Right lobe of liver (tissue), 4 donors: ENCODE results near the gene INPP5A.

Experiments used
- POLR2A ChIP-seq: fragments of 450-650 bp; IDR thresholded peaks from one replicate; pipeline ENCODE4 v1.6.1; 2017; ENCODE audit warnings: antibody characterized with exemption, mild to moderate bottlenecking
- TF ChIP-seq, protein P1 (sequence below), 4 donors: fragments of 200-600 bp in 3 of 4; fragments of 450-650 bp in 1 of 4; IDR thresholded peaks; one replicate each; pipeline versions ENCODE4 v1.5.1 to v1.8.0; 2016 to 2022; ENCODE audit warnings: antibody characterized with exemption in 4 of 4, mild to moderate bottlenecking in 2 of 4
- donor health status: DM: no; HTN: no; CAD: no.
- donor health status: DM: no; HTN: no; CAD: no.
- donor health status: DM: no; HTN: yes; CAD: no.

DNA sequence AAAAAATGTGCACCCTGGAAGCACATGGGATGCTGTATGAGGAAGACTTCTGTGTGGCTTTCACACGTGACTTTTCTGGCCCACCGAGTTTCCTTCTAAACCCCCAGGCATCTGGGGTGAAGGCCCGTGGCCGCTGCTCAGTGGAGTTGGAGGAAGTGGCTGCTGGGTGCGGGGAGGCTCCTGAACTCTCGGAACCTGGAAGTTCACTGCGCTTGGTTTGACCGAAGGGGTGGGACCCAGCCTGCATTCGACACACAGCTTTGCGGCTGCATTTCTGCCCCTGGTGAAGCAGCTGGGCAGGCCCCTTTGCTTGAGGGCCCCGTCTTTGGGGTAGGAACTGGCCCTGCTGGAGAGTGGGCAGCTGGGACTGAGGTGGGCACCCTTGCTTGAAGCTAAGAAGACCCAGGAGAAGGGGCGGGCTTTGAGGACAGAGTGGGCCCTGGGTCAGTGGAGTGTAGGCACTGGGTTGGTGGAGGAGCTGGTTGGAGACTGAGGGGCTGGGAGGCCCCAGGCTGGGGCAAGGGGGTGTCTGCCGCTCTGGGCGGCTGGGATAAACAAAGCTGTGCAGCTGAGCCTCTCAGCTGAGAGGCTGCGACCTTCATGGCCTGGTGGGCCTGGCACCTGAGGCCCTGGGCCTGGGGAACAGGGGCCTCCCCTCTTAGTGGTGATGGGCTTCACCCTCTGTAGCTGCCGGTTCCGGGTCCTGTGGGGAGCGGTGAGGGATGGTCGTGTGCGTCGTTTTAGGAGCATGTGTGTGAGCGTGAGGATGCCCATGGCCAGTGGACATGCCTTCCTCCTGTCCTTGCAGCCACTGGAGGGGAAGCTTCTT is 78.0 kb downstream of the INPP5A start:
- TF ChIP-seq, protein P1, sequence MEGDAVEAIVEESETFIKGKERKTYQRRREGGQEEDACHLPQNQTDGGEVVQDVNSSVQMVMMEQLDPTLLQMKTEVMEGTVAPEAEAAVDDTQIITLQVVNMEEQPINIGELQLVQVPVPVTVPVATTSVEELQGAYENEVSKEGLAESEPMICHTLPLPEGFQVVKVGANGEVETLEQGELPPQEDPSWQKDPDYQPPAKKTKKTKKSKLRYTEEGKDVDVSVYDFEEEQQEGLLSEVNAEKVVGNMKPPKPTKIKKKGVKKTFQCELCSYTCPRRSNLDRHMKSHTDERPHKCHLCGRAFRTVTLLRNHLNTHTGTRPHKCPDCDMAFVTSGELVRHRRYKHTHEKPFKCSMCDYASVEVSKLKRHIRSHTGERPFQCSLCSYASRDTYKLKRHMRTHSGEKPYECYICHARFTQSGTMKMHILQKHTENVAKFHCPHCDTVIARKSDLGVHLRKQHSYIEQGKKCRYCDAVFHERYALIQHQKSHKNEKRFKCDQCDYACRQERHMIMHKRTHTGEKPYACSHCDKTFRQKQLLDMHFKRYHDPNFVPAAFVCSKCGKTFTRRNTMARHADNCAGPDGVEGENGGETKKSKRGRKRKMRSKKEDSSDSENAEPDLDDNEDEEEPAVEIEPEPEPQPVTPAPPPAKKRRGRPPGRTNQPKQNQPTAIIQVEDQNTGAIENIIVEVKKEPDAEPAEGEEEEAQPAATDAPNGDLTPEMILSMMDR (IDR thresholded peaks at IDR 0.05): no peak
- no peak for TF ChIP-seq POLR2A
